ENCODE measurements around the gene P3H1. TPM values are rescaled to one million over a fixed set of nuclear protein-coding genes. Genes with fewer than 3 reads are reported as not detected.
"Not testable (repeated sequence)": the region's sequence is repeated elsewhere in the genome, so short reads cannot be mapped to it uniquely, and the experiment has no call there.

The P3H1 gene
- total RNA-seq, 4 donors from 2014 or later: 19.4 to 151 (median 27.9) TPM

DNA sequence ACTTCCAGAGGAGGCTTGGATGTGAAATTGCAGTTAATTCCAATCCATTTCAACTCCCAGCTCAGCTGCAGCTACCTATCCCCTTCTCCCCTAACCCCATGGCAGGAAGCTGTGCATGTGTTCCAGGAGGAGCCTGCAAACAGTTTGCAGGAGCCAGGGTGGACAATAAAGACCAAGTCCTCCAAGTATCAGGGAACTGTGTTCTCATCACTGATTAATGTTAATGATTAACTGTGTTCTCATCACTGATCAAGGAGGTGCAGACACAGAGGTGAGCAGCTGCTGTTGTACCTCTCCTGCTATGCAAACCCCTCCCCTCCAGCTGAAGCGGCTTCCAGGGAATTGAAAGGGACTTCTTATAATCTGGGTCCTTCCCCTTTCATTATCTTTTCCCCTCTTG lies 46.0 kb downstream of the P3H1 start:
- Histone ChIP-seq H3K9me3 (no peaks in the 10 kb centered on the region), H3K36me3 (peaks cover 0 to 3% (median 0%) of the 10 kb centered on the region in 3 donors), H3K27ac (no peak overlapping the region), H3K27me3 (no peaks in the 10 kb centered on the region), H3K4me1 (peaks cover 0 to 6% (median 0%) of the 10 kb centered on the region in 4 donors), H3K4me3 (no peak overlapping the region)
- no peak for DNase-seq
- no peak for TF ChIP-seq POLR2A (IDR thresholded peaks at IDR 0.05)
- TF ChIP-seq, protein P1, sequence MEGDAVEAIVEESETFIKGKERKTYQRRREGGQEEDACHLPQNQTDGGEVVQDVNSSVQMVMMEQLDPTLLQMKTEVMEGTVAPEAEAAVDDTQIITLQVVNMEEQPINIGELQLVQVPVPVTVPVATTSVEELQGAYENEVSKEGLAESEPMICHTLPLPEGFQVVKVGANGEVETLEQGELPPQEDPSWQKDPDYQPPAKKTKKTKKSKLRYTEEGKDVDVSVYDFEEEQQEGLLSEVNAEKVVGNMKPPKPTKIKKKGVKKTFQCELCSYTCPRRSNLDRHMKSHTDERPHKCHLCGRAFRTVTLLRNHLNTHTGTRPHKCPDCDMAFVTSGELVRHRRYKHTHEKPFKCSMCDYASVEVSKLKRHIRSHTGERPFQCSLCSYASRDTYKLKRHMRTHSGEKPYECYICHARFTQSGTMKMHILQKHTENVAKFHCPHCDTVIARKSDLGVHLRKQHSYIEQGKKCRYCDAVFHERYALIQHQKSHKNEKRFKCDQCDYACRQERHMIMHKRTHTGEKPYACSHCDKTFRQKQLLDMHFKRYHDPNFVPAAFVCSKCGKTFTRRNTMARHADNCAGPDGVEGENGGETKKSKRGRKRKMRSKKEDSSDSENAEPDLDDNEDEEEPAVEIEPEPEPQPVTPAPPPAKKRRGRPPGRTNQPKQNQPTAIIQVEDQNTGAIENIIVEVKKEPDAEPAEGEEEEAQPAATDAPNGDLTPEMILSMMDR (IDR thresholded peaks at IDR 0.05): no peak

DNA sequence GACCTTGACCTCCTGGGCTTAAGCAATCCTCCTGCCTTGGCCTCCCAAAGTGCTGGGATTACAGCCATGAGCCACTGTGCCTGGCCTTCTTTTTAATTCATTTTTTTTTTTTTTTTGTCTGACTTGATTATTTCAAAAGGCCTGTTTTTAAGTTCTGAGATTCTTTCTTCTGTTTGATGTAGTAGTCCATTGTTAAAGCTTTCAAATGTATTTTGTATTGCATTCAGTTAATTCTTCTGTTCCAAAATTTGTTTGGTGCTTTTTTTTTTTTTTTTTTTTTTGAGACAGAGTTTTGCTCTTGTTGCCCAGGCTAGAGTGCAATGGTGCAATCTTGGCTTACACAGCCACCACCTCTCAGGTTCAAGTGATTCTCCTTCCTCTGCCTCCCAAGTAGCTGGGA lies 52.4 kb downstream of the P3H1 start:
- H3K9me3 ChIP-seq, H3K4me1 ChIP-seq, DNase-seq, H3K27me3 ChIP-seq, H3K27ac ChIP-seq, H3K4me3 ChIP-seq: not testable (repeated sequence)
- H3K36me3 ChIP-seq: peaks cover 0 to 18% (median 0%) of the 10 kb centered on the region in 3 donors

DNA sequence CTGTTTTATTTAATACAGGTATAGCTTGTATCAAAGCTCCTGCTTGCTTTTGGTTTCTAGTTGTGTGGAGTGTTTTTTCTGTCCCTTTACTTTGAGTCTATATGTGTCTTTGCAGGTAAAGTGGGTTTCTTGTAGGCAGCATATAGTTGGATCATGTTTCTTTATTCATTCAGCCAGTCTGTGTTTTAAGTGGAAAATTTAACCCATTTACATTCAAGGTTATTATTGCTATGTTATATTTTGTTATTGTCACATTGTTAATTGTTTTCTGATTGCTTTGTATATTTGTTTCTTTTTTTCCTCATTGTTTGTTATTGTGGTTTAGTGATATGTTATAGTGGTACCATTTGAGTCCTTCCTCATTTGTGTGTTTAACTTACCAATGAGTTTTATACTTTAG lies 53.5 kb downstream of the P3H1 start:
- H3K27me3 ChIP-seq: no peaks in the 10 kb centered on the region
- DNase-seq: no peak
- no peak for TF ChIP-seq POLR2A (IDR thresholded peaks at IDR 0.05)
- TF ChIP-seq, protein P1 (IDR thresholded peaks at IDR 0.05): no peak
- no peak overlapping the region for H3K27ac ChIP-seq
- peaks cover 0 to 10% (median 0%) of the 10 kb centered on the region in 4 donors for H3K9me3 ChIP-seq
- H3K4me3 ChIP-seq: no peak overlapping the region
- no peaks in the 10 kb centered on the region for H3K4me1 ChIP-seq
- H3K36me3 ChIP-seq: peaks cover 0 to 24% (median 0%) of the 10 kb centered on the region in 3 donors

DNA sequence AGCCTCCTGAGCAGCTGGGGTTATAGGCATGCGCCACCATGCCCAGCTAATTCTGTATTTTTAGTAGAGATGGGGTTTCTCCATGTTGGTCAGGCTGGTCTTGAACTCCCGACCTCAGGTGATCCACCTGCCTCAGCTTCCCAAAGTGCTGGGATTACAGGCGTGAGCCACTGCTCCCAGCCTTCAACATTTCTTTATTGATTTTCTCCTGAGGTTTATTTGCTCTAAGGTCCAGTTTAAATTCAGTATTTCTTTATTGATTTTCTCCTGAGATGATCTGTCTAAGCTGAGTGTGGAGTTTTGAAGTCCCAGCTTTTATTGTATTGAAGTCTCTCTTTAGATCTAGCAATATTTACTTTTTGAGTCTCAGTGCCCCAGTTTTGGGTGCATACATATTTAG lies 54.0 kb downstream of the P3H1 start:
- H3K9me3 ChIP-seq, H3K4me3 ChIP-seq, H3K27me3 ChIP-seq, DNase-seq, H3K4me1 ChIP-seq, H3K27ac ChIP-seq: not testable (repeated sequence)
- peaks cover 0 to 27% (median 0%) of the 10 kb centered on the region in 3 donors for H3K36me3 ChIP-seq

DNA sequence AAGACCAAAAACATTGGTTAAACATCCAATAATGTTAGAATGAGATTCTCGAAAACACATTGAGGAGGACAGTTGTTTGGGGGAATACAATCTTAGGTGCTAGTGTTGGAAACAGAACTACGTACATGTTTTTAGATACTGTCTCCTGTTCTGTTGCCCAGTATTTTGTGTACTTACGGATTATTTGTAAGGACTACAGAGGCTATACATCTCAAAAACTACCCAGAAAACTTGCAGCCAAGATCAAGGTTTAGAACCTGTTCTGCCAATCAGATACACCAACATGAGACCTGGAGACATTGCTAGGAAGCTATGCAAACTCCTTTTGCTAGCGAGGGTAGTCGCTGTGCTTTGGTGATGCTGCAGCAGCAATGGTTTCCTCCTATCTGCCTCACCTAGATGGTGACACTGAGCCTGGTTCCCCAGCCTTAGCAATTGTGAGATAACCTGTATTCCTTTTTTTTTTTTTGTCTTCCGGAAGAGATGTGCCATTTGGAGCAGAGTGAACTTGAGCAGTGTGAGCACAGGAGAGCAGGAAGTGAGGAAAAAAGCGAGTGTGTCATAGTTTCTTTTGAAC lies 62.9 kb downstream of the P3H1 start:
- Histone ChIP-seq H3K36me3 (peaks cover 0 to 84% (median 0%) of the 10 kb centered on the region in 3 donors), H3K9me3 (no peaks in the 10 kb centered on the region), H3K27me3 (no peaks in the 10 kb centered on the region), H3K4me1 (no peaks in the 10 kb centered on the region), H3K27ac (peak overlapping the region in 2 of 4 donors; percentile 19 to 29), H3K4me3 (no peak overlapping the region)
- DNase-seq: no peak
- TF ChIP-seq, protein P1 (IDR thresholded peaks at IDR 0.05): no peak
- no peak for TF ChIP-seq POLR2A (IDR thresholded peaks at IDR 0.05)

DNA sequence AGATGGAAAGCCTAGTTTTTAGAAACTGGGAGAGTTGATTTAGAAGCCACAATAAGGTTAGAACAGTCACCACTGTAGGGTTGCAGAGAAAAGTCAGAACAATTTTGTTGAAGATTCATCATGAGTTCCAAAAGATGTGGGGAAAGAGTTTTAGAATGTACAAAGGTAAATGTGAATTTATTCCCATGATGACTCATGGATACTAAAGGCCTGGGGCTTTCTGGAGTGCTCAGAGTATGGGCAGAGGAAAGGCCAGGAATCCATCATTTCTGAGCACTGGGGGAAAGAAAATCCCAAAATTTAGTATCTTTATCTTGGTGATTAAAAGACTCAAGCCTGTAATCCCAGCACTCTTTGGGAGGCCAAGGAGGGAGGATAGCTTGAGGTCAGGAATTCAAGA lies 66.8 kb downstream of the P3H1 start:
- Histone ChIP-seq H3K9me3 (no peaks in the 10 kb centered on the region), H3K27me3 (no peaks in the 10 kb centered on the region), H3K27ac (no peak overlapping the region), H3K4me1 (no peaks in the 10 kb centered on the region), H3K4me3 (no peak overlapping the region), H3K36me3 (peaks cover 0 to 96% (median 4%) of the 10 kb centered on the region in 3 donors)
- DNase-seq: no peak
- no peak for TF ChIP-seq POLR2A (IDR thresholded peaks at IDR 0.05)
- TF ChIP-seq, protein P1 (IDR thresholded peaks at IDR 0.05): no peak
